Ascending aorta (tissue), 2 donors: ENCODE measurements around the gene KCNK13. TPM values are rescaled to one million over a fixed set of nuclear protein-coding genes. Genes with fewer than 3 reads are reported as not detected.

ENCODE experiments used
- DNase-seq, 2 donors: peaks; one replicate each; pipeline ENCODE4 v3.0.0-alpha.2; 2019; ENCODE audit warnings: low spot score in 2 of 2
- H3K27ac ChIP-seq, 2 donors: fragments of 200-600 bp; sonication (generic); one replicate each; pipeline ENCODE4 v1.5.1; 2016 to 2017; ENCODE audit warnings: mild to moderate bottlenecking in 1 of 2
- H3K27me3 ChIP-seq: fragments of 200-600 bp; sonication (generic); one replicate; pipeline ENCODE4 v1.5.1; 2017
- H3K36me3 ChIP-seq, 2 donors: fragments of 200-600 bp; sonication (generic); one replicate each; pipeline ENCODE4 v1.5.1; 2016
- H3K4me1 ChIP-seq, 2 donors: fragments of 200-600 bp; sonication (generic); one replicate each; pipeline ENCODE4 v1.5.1; 2016 to 2017; ENCODE audit warnings: mild to moderate bottlenecking in 1 of 2
- H3K4me3 ChIP-seq, 2 donors: fragments of 200-600 bp; sonication (generic); one replicate each; pipeline ENCODE4 v1.5.1; 2016 to 2017; ENCODE audit warnings: mild to moderate bottlenecking in 1 of 2
- H3K9me3 ChIP-seq, 2 donors: fragments of 200-600 bp; sonication (generic); one replicate each; pipeline ENCODE4 v1.5.1; 2016
- CTCF ChIP-seq, 3 experiments: fragments of 200-600 bp in 2 of 3; fragments of 450-650 bp in 1 of 3; sonication (generic) in 2 of 3; IDR thresholded peaks; one replicate each; pipeline ENCODE4 v1.5.1; 2016 to 2019; ENCODE audit warnings: antibody characterized with exemption in 3 of 3, mild to moderate bottlenecking in 1 of 3, moderate library complexity in 1 of 3
- intact Hi-C: fragments of 100-400 bp; cut with DNase I; formaldehyde crosslinking; loops from one replicate; pipeline ENCODE4 v1.15.1; 2023
- total RNA-seq: library from RNA; depleted of rRNA; stranded (reverse); fragments of >200 nt; gene quantifications from one replicate; pipeline ENCODE4 v1.1.0, GENCODE V29; 2016

KCNK13 gene
- total RNA-seq, 1 donor from 2014 or later, result not detected

GRCh38 chr14:90103808-90104207, 42.0 kb downstream of the KCNK13 start:
- no peaks in the 10 kb centered on the region for H3K36me3 ChIP-seq
- TF ChIP-seq CTCF (IDR thresholded peaks at IDR 0.05), result no peak
- H3K9me3 ChIP-seq, result no peaks in the 10 kb centered on the region
- no peak for DNase-seq
- intact Hi-C loops, result no loop called here
- H3K27me3 ChIP-seq, result no peaks in the 10 kb centered on the region
- H3K4me1 ChIP-seq, result no peaks in the 10 kb centered on the region
- H3K27ac ChIP-seq, result no peak overlapping the region
- no peak overlapping the region for H3K4me3 ChIP-seq

GRCh38 chr14:90105756-90106155, 44.0 kb downstream of the KCNK13 start:
- no peak overlapping the region for H3K27ac ChIP-seq
- no peaks in the 10 kb centered on the region for H3K36me3 ChIP-seq
- H3K27me3 ChIP-seq, result no peaks in the 10 kb centered on the region
- no peak for TF ChIP-seq CTCF (IDR thresholded peaks at IDR 0.05)
- intact Hi-C loops, result no loop called here
- H3K9me3 ChIP-seq, result no peaks in the 10 kb centered on the region
- no peak overlapping the region for H3K4me3 ChIP-seq
- no peak for DNase-seq
- no peaks in the 10 kb centered on the region for H3K4me1 ChIP-seq

- intact Hi-C loops, result no loop called here
- Histone ChIP-seq H3K9me3 (no peaks in the 10 kb centered on the region), H3K4me1 (no peaks in the 10 kb centered on the region), H3K36me3 (no peaks in the 10 kb centered on the region), H3K27me3 (no peaks in the 10 kb centered on the region), H3K4me3 (no peak overlapping the region), H3K27ac (no peak overlapping the region)
- no peak for TF ChIP-seq CTCF (IDR thresholded peaks at IDR 0.05)
- DNase-seq, result no peak
These were observed 46.0 kb downstream of the KCNK13 start for GRCh38 chr14:90107789-90108188.

- no peak for DNase-seq
- Histone ChIP-seq H3K4me3 (no peak overlapping the region), H3K36me3 (no peaks in the 10 kb centered on the region), H3K9me3 (no peaks in the 10 kb centered on the region), H3K4me1 (no peaks in the 10 kb centered on the region), H3K27me3 (no peaks in the 10 kb centered on the region), H3K27ac (no peak overlapping the region)
- TF ChIP-seq CTCF (IDR thresholded peaks at IDR 0.05), result no peak
- intact Hi-C loops, result no loop called here
These were observed 48.1 kb downstream of the KCNK13 start for GRCh38 chr14:90109858-90110257.

- intact Hi-C loops, result no loop called here
- no peaks in the 10 kb centered on the region for H3K4me1 ChIP-seq
- H3K9me3 ChIP-seq, result no peaks in the 10 kb centered on the region
- H3K27me3 ChIP-seq, result no peaks in the 10 kb centered on the region
- DNase-seq, result no peak
- TF ChIP-seq CTCF (IDR thresholded peaks at IDR 0.05), result no peak
- H3K27ac ChIP-seq, result no peak overlapping the region
- no peaks in the 10 kb centered on the region for H3K36me3 ChIP-seq
- no peak overlapping the region for H3K4me3 ChIP-seq
These were observed 50.2 kb downstream of the KCNK13 start for GRCh38 chr14:90111895-90112534.

GRCh38 chr14:90114554-90114953, 52.8 kb downstream of the KCNK13 start:
- no peak for TF ChIP-seq CTCF (IDR thresholded peaks at IDR 0.05)
- no peak for DNase-seq
- H3K27me3 ChIP-seq, result no peaks in the 10 kb centered on the region
- intact Hi-C loops, result no loop called here
- H3K36me3 ChIP-seq, result no peaks in the 10 kb centered on the region
- no peak overlapping the region for H3K27ac ChIP-seq
- H3K4me3 ChIP-seq, result no peak overlapping the region
- no peaks in the 10 kb centered on the region for H3K4me1 ChIP-seq
- H3K9me3 ChIP-seq, result no peaks in the 10 kb centered on the region
